ENCODE measurements around the gene CCDC171. TPM values are rescaled to one million over a fixed set of nuclear protein-coding genes. Genes with fewer than 3 reads are reported as not detected.

CCDC171 gene
- total RNA-seq, 1 donor from 2014 or later, result 1.2 TPM

- H3K36me3 Mint-ChIP-seq (ENCODE audit: low read depth, unreplicated experiment), result no peaks in the 10 kb centered on the region
- Histone ChIP-seq H3K4me2 (ENCODE audit: low read length) (no peak overlapping the region), H3K4me3 (ENCODE audit: insufficient read depth, low read depth, low read length) (no peak overlapping the region), H2AFZ (ENCODE audit: low read depth, low read length) (no peak overlapping the region), H3K4me1 (ENCODE audit: insufficient read depth, low read length) (no peaks in the 10 kb centered on the region), H3K27me3 (ENCODE audit: insufficient read depth, low read length) (no peaks in the 10 kb centered on the region), H3K9me3 (ENCODE audit: insufficient read depth, low read depth, low read length) (no peaks in the 10 kb centered on the region), H3K79me2 (ENCODE audit: insufficient read depth, low read length) (no peaks in the 10 kb centered on the region), H3K27ac (ENCODE audit: low read depth, low read length) (no peak overlapping the region), H3K9ac (ENCODE audit: low read length) (no peak overlapping the region), H4K20me1 (ENCODE audit: insufficient read depth, low read length) (no peaks in the 10 kb centered on the region), H3K36me3 (ENCODE audit: insufficient read depth, low read length) (no peaks in the 10 kb centered on the region)
- H3K4me1 Mint-ChIP-seq (ENCODE audit: low read depth, unreplicated experiment), result no peaks in the 10 kb centered on the region
- TF ChIP-seq EZH2 (IDR thresholded peaks at IDR 0.05; ENCODE audit: insufficient read depth, low read length) (no peak), CTCF (IDR thresholded peaks at IDR 0.05; ENCODE audit: insufficient read depth, low read depth, low read length) (no peak)
- FAIRE-seq (no peak), DNase-seq (ENCODE audit: low read depth) (no peak)
- no peaks in the 10 kb centered on the region for H3K27me3 Mint-ChIP-seq (ENCODE audit: low read depth, unreplicated experiment)
- no peaks in the 10 kb centered on the region for H3K9me3 Mint-ChIP-seq (ENCODE audit: unreplicated experiment)
- no peak overlapping the region for H3K27ac Mint-ChIP-seq (ENCODE audit: unreplicated experiment)
- no peak overlapping the region for H3K4me3 Mint-ChIP-seq (ENCODE audit: unreplicated experiment)
Measured at GRCh38 chr9:15778861-15779260, 226.0 kb downstream of the CCDC171 start.

GRCh38 chr9:15782106-15782505 lies 229.3 kb downstream of the CCDC171 start:
- Mint-ChIP-seq H3K9me3 (ENCODE audit: unreplicated experiment) (no peaks in the 10 kb centered on the region), H3K4me1 (ENCODE audit: low read depth, unreplicated experiment) (peaks cover 3% of the 10 kb centered on the region), H3K27ac (ENCODE audit: unreplicated experiment) (no peak overlapping the region), H3K27me3 (ENCODE audit: low read depth, unreplicated experiment) (no peaks in the 10 kb centered on the region), H3K4me3 (ENCODE audit: unreplicated experiment) (no peak overlapping the region), H3K36me3 (ENCODE audit: low read depth, unreplicated experiment) (no peaks in the 10 kb centered on the region)
- no peak overlapping the region for H3K4me2 ChIP-seq (ENCODE audit: low read length)
- no peaks in the 10 kb centered on the region for H3K36me3 ChIP-seq (ENCODE audit: insufficient read depth, low read length)
- H2AFZ ChIP-seq (ENCODE audit: low read depth, low read length), result no peak overlapping the region
- no peaks in the 10 kb centered on the region for H3K9me3 ChIP-seq (ENCODE audit: insufficient read depth, low read depth, low read length)
- H3K4me1 ChIP-seq (ENCODE audit: insufficient read depth, low read length), result no peaks in the 10 kb centered on the region
- DNase-seq (ENCODE audit: low read depth) (no peak), FAIRE-seq (no peak)
- no peaks in the 10 kb centered on the region for H3K27me3 ChIP-seq (ENCODE audit: insufficient read depth, low read length)
- no peak overlapping the region for H3K4me3 ChIP-seq (ENCODE audit: insufficient read depth, low read depth, low read length)
- no peaks in the 10 kb centered on the region for H3K79me2 ChIP-seq (ENCODE audit: insufficient read depth, low read length)
- H4K20me1 ChIP-seq (ENCODE audit: insufficient read depth, low read length), result no peaks in the 10 kb centered on the region
- H3K9ac ChIP-seq (ENCODE audit: low read length), result no peak overlapping the region
- no peak overlapping the region for H3K27ac ChIP-seq (ENCODE audit: low read depth, low read length)
- TF ChIP-seq EZH2 (IDR thresholded peaks at IDR 0.05; ENCODE audit: insufficient read depth, low read length), result no peak
- TF ChIP-seq CTCF (IDR thresholded peaks at IDR 0.05; ENCODE audit: insufficient read depth, low read depth, low read length), result no peak

- no peak for DNase-seq (ENCODE audit: low read depth)
- Histone ChIP-seq H3K36me3 (ENCODE audit: insufficient read depth, low read length) (no peaks in the 10 kb centered on the region), H3K9me3 (ENCODE audit: insufficient read depth, low read depth, low read length) (no peaks in the 10 kb centered on the region), H4K20me1 (ENCODE audit: insufficient read depth, low read length) (no peaks in the 10 kb centered on the region), H3K4me2 (ENCODE audit: low read length) (no peak overlapping the region), H3K27ac (ENCODE audit: low read depth, low read length) (no peak overlapping the region), H3K4me1 (ENCODE audit: insufficient read depth, low read length) (no peaks in the 10 kb centered on the region), H3K4me3 (ENCODE audit: insufficient read depth, low read depth, low read length) (no peak overlapping the region), H3K9ac (ENCODE audit: low read length) (no peak overlapping the region), H3K27me3 (ENCODE audit: insufficient read depth, low read length) (no peaks in the 10 kb centered on the region), H3K79me2 (ENCODE audit: insufficient read depth, low read length) (no peaks in the 10 kb centered on the region), H2AFZ (ENCODE audit: low read depth, low read length) (no peak overlapping the region)
- FAIRE-seq, result no peak
- peaks cover 3% of the 10 kb centered on the region for H3K4me1 Mint-ChIP-seq (ENCODE audit: low read depth, unreplicated experiment)
- no peaks in the 10 kb centered on the region for H3K36me3 Mint-ChIP-seq (ENCODE audit: low read depth, unreplicated experiment)
- no peak overlapping the region for H3K27ac Mint-ChIP-seq (ENCODE audit: unreplicated experiment)
- H3K27me3 Mint-ChIP-seq (ENCODE audit: low read depth, unreplicated experiment), result no peaks in the 10 kb centered on the region
- TF ChIP-seq CTCF (IDR thresholded peaks at IDR 0.05; ENCODE audit: insufficient read depth, low read depth, low read length), result no peak
- no peak for TF ChIP-seq EZH2 (IDR thresholded peaks at IDR 0.05; ENCODE audit: insufficient read depth, low read length)
- no peak overlapping the region for H3K4me3 Mint-ChIP-seq (ENCODE audit: unreplicated experiment)
- peaks cover 3% of the 10 kb centered on the region for H3K9me3 Mint-ChIP-seq (ENCODE audit: unreplicated experiment)
Measured at GRCh38 chr9:15785584-15785983, 232.7 kb downstream of the CCDC171 start.

All from astrocyte (in vitro differentiated cells and primary cell).